NT2/D1 (cell line): ENCODE data around the gene AFF1.
"Not testable (repeated sequence)": the region's sequence is repeated elsewhere in the genome, so short reads cannot be mapped to it uniquely, and the experiment has no call there.

ENCODE experiments used
- DNase-seq: peaks from one replicate; pipeline ENCODE4 v3.0.0-alpha.2; 2011; ENCODE audit warnings: low read depth, low spot score
- H3K27me3 ChIP-seq: 2 replicates; pipeline ENCODE4 v1.6.0; 2011; ENCODE audit warnings: mild to moderate bottlenecking; ENCODE audit not compliant: insufficient read length, insufficient read depth
- H3K36me3 ChIP-seq: 2 replicates; pipeline ENCODE4 v1.6.1; 2011; ENCODE audit warnings: mild to moderate bottlenecking, low read length, mixed read lengths; ENCODE audit not compliant: insufficient read depth, insufficient read length
- H3K4me1 ChIP-seq: 2 replicates; pipeline ENCODE4 v1.5.1; 2011; ENCODE audit not compliant: insufficient read depth, insufficient read length
- H3K4me3 ChIP-seq: 2 replicates; pipeline ENCODE4 v1.5.1; 2011; ENCODE audit warnings: low read depth; ENCODE audit not compliant: insufficient read length
- H3K9ac ChIP-seq: 2 replicates; pipeline ENCODE4 v1.6.0; 2011; ENCODE audit warnings: low read depth; ENCODE audit not compliant: insufficient read length
- H3K9me3 ChIP-seq: 2 replicates; pipeline ENCODE4 v1.5.1; 2011; ENCODE audit warnings: mild to moderate bottlenecking, low read length; ENCODE audit not compliant: insufficient read depth
- SUZ12 ChIP-seq: IDR thresholded peaks from 2 replicates; pipeline ENCODE4 v1.6.1; 2011; ENCODE audit not compliant: insufficient read length, insufficient read depth; ENCODE audit errors: extremely low read depth
- YY1 ChIP-seq: IDR thresholded peaks from 2 replicates; pipeline ENCODE4 v1.6.1; 2011; ENCODE audit not compliant: insufficient read length, insufficient read depth
- ZNF274 ChIP-seq: IDR thresholded peaks from 2 replicates; pipeline ENCODE4 v1.6.1; 2011; ENCODE audit warnings: mild to moderate bottlenecking, low read depth, low read length

AFF1 gene

DNA sequence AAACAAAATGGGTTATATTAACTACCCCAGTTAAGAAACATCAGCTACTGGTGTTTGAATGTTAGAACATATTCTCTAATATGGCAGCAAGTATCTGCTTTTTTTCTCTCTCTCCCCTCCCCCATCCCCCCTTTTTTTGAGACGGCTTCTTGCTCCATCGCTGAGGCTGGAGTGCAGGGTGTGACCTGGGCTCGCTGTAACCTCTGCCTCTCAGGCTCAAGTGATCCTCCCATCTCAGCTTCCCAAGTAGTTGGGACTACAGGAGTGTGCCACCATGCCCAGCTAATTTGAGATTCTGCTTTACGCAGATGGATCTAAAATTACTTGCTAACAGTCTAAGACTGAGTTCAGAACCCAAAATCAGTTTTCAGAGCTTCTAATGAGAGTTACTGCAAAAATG is 101.9 kb downstream of the AFF1 start:
- no peak for TF ChIP-seq SUZ12
- no peak for TF ChIP-seq ZNF274
- TF ChIP-seq YY1 = no peak
- no peak overlapping the region for H3K4me3 ChIP-seq
- H3K9me3 ChIP-seq = no peaks in the 10 kb centered on the region
- H3K4me1 ChIP-seq = peaks cover 4% of the 10 kb centered on the region
- H3K27me3 ChIP-seq = no peaks in the 10 kb centered on the region
- no peak for DNase-seq
- H3K9ac ChIP-seq = no peak overlapping the region
- H3K36me3 ChIP-seq = no peaks in the 10 kb centered on the region

DNA sequence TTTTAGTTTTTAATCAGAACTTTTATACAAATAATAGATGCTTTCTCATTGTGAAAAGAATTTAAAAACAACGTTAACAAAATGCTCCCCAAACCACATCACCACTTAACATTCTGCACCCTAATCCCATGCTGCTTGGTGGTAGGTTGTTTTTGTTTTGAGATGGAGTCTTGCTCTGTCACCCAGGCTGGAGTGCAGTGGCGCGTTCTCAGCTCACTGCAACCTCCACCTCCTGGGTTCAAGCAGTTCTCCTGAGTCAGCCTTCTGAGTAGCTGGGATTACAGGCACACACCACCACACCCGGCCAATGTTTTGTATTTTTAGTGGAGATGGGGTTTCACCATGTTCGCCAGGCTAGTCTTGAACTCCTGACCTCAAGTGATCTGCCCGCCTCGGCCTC is 102.4 kb downstream of the AFF1 start:
- H3K4me3 ChIP-seq, H3K9me3 ChIP-seq, H3K36me3 ChIP-seq, H3K27me3 ChIP-seq, DNase-seq, H3K4me1 ChIP-seq, H3K9ac ChIP-seq: not testable (repeated sequence)

DNA sequence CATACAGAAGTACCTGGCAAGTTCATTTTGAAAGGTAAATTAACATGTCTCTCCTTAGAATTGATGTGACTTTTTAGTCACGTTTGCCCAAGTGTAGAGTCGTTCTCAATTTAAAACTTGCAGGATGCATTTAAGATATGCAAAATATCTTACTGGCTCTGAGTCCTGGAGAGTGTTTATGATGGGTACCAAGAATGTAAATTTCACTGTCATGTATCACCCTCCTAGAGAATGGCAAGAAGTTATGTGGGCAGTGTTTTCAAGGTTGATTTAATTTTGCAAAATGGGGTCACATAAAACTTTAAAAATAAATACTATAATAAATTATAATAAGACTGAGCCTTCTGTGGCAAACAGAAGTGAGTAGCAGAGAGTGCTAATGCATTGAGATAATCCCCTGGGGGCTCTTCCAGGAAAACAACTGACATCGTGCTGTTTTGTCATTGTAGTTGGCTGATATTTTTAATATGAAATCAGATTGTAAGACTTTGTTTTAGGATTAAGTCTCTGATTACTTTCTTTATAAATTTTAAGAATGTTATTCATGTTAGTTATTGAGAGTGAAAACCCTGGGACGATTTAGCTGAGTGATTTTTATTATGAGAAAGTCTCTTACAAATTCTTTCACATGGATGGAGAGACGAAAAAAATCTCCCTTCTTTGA is 103.0 kb downstream of the AFF1 start:
- Histone ChIP-seq H3K9ac (no peak overlapping the region), H3K27me3 (no peaks in the 10 kb centered on the region), H3K36me3 (no peaks in the 10 kb centered on the region), H3K9me3 (no peaks in the 10 kb centered on the region), H3K4me1 (peaks cover 4% of the 10 kb centered on the region), H3K4me3 (no peak overlapping the region)
- DNase-seq = no peak
- TF ChIP-seq ZNF274 (no peak), YY1 (no peak), SUZ12 (no peak)

DNA sequence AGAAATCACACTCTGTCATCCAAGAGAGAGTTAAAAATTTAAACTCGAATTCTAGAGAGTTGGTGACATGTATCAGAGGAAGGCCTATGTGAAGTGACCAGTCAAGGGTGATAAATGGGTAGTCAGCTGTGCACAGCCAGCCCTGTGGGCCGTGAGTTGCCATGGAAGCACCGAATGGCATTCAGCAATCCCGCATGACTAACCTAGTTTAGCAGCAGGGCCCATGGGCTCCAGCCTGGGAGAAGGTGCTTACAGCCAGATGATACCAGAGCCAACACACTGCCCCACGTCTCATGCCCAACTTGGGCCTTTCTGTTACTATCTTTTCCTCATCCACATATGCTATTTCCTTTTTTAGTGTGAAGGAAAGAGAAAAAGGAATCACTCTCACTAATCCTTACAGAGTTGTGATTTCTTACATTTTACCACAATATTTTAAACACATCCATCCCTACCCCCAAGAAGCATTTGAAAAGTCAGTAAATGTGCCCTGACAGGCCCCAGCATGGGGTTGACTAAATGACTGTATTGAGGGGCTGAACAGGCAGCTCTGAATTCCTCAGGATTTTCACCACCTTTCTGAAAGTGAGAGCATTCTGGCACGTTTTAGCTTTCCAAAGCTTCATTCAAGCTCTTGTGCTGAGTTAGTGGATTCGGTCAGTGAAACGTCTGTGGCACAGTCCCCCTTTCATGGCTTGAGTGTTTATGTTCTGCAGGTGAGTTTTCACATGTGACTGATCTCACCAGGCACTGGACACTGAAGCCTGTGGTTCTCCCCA is 104.2 kb downstream of the AFF1 start:
- peaks cover 3% of the 10 kb centered on the region for H3K4me1 ChIP-seq
- H3K9me3 ChIP-seq = no peaks in the 10 kb centered on the region
- H3K9ac ChIP-seq = no peak overlapping the region
- no peak overlapping the region for H3K4me3 ChIP-seq
- TF ChIP-seq YY1 (no peak), ZNF274 (no peak), SUZ12 (no peak)
- no peak for DNase-seq
- no peaks in the 10 kb centered on the region for H3K27me3 ChIP-seq
- no peaks in the 10 kb centered on the region for H3K36me3 ChIP-seq

DNA sequence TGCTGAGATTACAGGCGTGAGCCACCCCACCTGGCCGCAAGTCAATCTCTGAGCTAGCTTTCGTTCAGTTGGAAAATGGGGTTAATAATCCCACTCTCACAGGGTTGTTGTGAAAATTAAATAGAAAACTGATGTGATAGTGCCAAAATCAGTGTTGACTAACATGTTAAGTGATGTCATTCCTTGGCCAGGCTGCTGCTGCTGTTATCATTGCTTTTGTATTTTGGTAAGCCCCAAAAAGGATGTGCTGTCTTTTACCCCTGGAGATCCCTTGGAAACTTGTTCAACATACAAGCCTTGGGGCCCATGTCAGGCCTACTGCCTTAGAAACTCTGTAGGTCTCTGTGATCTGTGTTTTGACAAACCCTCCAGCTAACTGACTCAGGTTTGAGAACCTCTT is 106.3 kb downstream of the AFF1 start:
- Histone ChIP-seq H3K9ac (no peak overlapping the region), H3K36me3 (no peaks in the 10 kb centered on the region), H3K4me1 (peaks cover 2% of the 10 kb centered on the region), H3K9me3 (no peaks in the 10 kb centered on the region), H3K4me3 (no peak overlapping the region), H3K27me3 (no peaks in the 10 kb centered on the region)
- TF ChIP-seq ZNF274 (no peak), YY1 (no peak), SUZ12 (no peak)
- no peak for DNase-seq

DNA sequence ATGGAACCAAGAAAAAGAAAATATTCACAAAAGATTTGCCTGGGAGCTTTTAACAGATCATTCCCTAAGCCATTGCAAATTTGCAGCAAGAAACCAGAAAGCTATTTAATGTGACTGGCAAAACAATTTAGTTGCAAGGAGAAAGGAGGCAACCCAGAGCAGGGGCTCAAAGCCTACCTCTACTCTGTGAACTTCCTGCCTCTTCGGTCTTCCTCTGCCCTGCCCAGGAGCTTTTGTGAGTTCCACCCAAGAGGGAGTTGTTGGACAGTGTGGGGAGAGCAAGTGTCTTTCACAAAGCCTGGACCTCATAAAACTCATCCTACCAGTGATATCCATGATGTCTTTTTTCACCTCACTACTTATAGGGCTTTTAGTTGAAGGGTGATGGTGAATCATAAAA is 107.4 kb downstream of the AFF1 start:
- peaks cover 7% of the 10 kb centered on the region for H3K36me3 ChIP-seq
- no peak for DNase-seq
- TF ChIP-seq ZNF274 (no peak), YY1 (no peak)
- H3K4me1 ChIP-seq = peaks cover 2% of the 10 kb centered on the region
- H3K9ac ChIP-seq = no peak overlapping the region
- no peaks in the 10 kb centered on the region for H3K27me3 ChIP-seq
- no peak overlapping the region for H3K4me3 ChIP-seq
- H3K9me3 ChIP-seq = no peaks in the 10 kb centered on the region

DNA sequence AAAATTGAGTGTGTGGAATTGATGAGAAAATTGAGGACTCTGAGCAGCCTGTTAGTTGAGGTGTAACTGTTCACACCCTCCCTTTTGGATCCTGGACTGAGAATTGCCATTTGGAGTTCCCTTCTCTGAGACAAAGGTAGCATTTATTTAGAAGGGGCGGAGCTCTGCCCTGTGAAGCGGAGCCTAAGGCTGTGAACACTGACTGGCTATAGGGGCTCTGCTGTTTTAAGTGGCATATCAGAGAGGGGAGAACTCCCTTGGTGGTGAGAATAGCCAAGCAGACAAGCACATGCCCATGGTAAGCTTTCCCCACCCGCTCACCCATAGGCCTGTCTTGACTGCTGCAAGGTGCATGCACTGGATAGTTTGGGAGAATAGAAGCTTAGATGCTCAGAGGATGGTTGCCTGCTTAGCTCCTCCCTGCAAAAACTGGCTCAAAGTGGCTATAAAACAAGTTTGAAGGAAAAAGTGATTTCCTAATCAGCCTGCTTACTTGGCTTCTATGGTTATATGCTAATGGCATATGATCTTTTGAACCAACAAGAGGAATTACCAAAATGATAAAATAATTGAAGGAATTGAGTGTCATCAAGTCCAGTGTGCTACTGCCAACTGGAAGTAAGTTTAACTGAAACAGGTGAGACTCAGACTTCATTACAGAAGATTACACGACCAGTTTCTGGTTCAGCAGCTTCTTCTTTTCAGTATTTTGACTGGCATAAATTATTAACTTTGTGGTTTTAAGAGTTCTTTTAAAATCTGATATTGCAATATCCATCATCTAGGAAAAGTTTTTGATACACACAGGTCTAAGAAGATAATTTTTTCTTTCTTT is 108.4 kb downstream of the AFF1 start:
- TF ChIP-seq ZNF274 (no peak), SUZ12 (no peak), YY1 (no peak)
- H3K4me1 ChIP-seq = peaks cover 2% of the 10 kb centered on the region

More for the DNA sequence above, 108.4 kb downstream of the AFF1 start:
- no peak overlapping the region for H3K9ac ChIP-seq
- H3K27me3 ChIP-seq = no peaks in the 10 kb centered on the region
- peaks cover 14% of the 10 kb centered on the region for H3K36me3 ChIP-seq
- H3K4me3 ChIP-seq = no peak overlapping the region
- H3K9me3 ChIP-seq = no peaks in the 10 kb centered on the region
- no peak for DNase-seq
